NCI-H2081 treated with DMSO at 0.1 percent for 48 hours (cell line): Measurements from ENCODE around the gene CNDP1.

Experiments used
- DNase-seq: peaks from one replicate; lab custom pipeline; 2025; lab: John Stamatoyannopoulos, UW

The CNDP1 gene

GRCh38 chr18:74625157-74625556, 90.9 kb downstream of the CNDP1 start:
- DNase-seq = no peak

GRCh38 chr18:74626049-74626874, 92.0 kb downstream of the CNDP1 start:
- no peak for DNase-seq

- DNase-seq = no peak
Observed at GRCh38 chr18:74630804-74631203, 96.5 kb downstream of the CNDP1 start.

GRCh38 chr18:74631212-74631611, 96.9 kb downstream of the CNDP1 start:
- no peak for DNase-seq

GRCh38 chr18:74631623-74632350, 97.5 kb downstream of the CNDP1 start:
- DNase-seq = no peak

- no peak for DNase-seq
Observed at GRCh38 chr18:74632351-74632679, 98.0 kb downstream of the CNDP1 start.

- no peak for DNase-seq
Observed at GRCh38 chr18:74632856-74633255, 98.6 kb downstream of the CNDP1 start.

GRCh38 chr18:74633652-74634352, 99.5 kb downstream of the CNDP1 start:
- DNase-seq = no peak

GRCh38 chr18:74635224-74635975, 101.1 kb downstream of the CNDP1 start:
- DNase-seq = no peak
